ENCODE measurements around the gene CIC. TPM values are rescaled to one million over a fixed set of nuclear protein-coding genes. Genes with fewer than 3 reads are reported as not detected.

Gene CIC
- total and polyA plus RNA-seq, 2 of the 13 experiments (the other 11 are each of a cell fraction or from before 2014, with no cell fraction given), result 5.9 to 8.0 TPM

DNA sequence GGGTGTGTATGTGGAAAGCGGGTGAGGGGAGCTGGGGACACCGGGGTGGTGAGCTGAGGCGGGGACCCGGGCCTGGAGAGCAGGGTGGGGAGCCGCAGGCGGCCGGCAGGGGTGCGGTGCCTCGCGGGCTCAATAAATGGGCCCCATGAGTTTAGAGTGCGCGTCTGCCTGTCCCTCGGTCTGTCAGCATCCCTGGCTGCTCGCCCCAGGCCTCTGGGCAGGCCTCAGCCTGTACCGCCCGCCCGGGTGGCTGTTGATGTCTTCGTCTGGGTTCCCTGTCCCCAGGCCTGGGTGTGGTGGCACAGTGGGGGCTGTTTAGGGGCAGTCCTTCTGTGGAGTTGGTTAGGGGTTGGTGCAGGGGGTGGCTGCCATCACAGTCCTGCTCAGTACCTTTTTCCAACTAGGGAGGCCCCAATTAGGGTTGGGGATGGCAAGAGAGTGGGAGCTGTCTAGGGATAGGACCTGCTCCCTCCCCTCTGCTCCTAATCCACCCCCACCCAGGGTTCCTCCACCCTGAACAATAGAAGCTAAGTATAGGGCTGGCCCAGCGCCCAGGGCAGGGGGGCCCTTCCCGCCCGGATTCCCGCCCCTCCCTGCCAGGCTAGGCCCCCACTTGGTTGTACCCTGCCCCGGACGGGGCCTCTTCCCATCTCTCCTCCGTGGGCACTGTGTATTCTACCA, 12.2 kb downstream of the CIC start (continued):
- TF ChIP-seq HOMEZ (CRISPR knock-in tag; IDR thresholded peaks at IDR 0.05; ENCODE audit: low read depth) (no peak), GATA4 (IDR thresholded peaks at IDR 0.05; ENCODE audit: borderline replicate concordance, low read depth) (no peak), KLF13 (CRISPR knock-in tag; IDR thresholded peaks at IDR 0.05) (no peak), HMGXB3 (CRISPR knock-in tag; IDR thresholded peaks at IDR 0.05; ENCODE audit: borderline replicate concordance) (no peak), ZNF768 (CRISPR knock-in tag; IDR thresholded peaks at IDR 0.05) (no peak), ZKSCAN5 (CRISPR knock-in tag; IDR thresholded peaks at IDR 0.05) (no peak), ZNF75D (CRISPR knock-in tag; IDR thresholded peaks at IDR 0.05; ENCODE audit: borderline replicate concordance) (no peak), CEBPB (IDR thresholded peaks at IDR 0.05; ENCODE audit: borderline replicate concordance, low read depth, low read length) (no peak), ZMYM3 (CRISPR knock-in tag; IDR thresholded peaks at IDR 0.05) (no peak), KLF16 (CRISPR knock-in tag; IDR thresholded peaks at IDR 0.05) (no peak; a peak in 1 of 4 replicates), ZBTB7A (CRISPR knock-in tag; IDR thresholded peaks at IDR 0.05) (no peak), ZNF235 (CRISPR knock-in tag; IDR thresholded peaks at IDR 0.05; ENCODE audit: borderline replicate concordance) (no peak; the same call in 1 of the 2 replicates), MTF1 (CRISPR knock-in tag; IDR thresholded peaks at IDR 0.05) (no peak), TRIM24 (CRISPR knock-in tag; IDR thresholded peaks at IDR 0.05) (no peak)
- TF ChIP-seq, protein P1, sequence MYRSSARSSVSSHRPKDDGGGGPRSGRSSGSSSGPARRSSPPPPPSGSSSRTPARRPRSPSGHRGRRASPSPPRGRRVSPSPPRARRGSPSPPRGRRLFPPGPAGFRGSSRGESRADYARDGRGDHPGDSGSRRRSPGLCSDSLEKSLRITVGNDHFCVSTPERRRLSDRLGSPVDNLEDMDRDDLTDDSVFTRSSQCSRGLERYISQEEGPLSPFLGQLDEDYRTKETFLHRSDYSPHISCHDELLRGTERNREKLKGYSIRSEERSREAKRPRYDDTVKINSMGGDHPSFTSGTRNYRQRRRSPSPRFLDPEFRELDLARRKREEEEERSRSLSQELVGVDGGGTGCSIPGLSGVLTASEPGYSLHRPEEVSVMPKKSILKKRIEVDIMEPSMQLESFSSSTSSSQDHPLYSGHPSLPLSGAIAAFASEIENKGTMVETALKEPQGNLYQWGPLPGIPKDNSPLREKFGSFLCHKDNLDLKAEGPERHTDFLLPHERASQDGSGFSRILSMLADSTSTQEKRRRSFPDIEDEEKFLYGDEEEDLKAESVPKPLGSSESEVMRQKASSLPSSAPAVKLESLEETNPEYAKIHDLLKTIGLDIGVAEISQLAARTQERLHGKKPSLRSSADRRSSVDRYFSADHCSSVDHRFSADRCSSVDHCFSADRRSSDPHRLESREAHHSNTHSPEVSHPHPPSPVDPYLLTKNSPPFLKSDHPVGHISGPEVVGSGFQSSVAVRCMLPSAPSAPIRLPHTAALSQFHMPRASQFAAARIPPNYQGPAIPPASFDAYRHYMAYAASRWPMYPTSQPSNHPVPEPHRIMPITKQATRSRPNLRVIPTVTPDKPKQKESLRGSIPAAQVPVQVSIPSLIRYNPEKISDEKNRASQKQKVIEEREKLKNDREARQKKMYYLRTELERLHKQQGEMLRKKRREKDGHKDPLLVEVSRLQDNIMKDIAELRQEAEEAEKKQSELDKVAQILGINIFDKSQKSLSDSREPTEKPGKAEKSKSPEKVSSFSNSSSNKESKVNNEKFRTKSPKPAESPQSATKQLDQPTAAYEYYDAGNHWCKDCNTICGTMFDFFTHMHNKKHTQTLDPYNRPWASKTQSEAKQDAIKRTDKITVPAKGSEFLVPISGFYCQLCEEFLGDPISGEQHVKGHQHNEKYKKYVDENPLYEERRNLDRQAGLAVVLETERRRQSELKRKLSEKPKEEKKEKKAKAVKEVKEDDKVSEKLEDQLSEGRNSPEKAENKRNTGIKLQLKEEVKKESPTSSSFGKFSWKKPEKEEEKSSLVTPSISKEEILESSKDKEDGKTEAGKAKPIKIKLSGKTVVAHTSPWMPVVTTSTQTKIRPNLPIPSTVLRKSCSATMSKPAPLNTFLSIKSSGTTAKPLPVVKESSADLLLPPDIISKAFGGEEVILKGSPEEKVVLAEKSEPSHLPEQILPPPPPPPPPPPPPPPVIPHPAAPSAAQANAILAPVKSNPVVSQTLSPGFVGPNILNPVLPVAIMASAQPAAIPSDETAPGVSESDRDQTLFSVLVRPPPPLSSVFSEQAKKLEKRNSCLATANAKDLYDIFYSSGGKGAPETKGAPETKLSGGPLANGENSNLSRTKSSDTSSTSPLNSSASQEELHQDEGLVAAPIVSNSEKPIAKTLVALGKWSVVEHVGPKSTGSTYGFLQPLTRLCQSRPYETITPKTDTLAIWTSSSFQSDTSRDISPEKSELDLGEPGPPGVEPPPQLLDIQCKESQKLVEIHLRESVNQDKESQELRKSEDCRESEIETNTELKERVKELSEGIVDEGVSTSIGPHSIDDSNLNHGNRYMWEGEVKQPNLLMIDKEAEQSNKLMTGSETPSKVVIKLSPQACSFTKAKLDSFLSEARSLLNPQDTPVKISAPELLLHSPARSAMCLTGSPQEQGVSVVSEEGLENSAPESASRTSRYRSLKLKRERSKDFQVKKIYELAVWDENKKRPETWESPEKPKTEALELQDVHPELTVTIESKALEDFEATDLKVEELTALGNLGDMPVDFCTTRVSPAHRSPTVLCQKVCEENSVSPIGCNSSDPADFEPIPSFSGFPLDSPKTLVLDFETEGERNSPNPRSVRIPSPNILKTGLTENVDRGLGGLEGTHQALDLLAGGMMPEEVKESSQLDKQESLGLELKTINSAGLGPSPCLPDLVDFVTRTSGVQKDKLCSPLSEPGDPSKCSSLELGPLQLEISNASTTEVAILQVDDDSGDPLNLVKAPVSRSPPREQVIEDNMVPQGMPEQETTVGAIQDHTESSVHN (CRISPR knock-in tag; IDR thresholded peaks at IDR 0.05), result no peak
